Right lobe of liver (tissue), 4 donors: ENCODE data around the gene SLC13A3.

ENCODE experiments used
- CTCF ChIP-seq, 4 donors: fragments of 200-600 bp in 3 of 4; fragments of 450-650 bp in 1 of 4; IDR thresholded peaks; one replicate each; pipeline versions ENCODE4 v1.5.1 to v1.8.0; 2016 to 2022; ENCODE audit warnings: antibody characterized with exemption in 4 of 4, mild to moderate bottlenecking in 2 of 4
- POLR2A ChIP-seq: fragments of 450-650 bp; IDR thresholded peaks from one replicate; pipeline ENCODE4 v1.6.1; 2017; ENCODE audit warnings: antibody characterized with exemption, mild to moderate bottlenecking
- donor health status: DM: no; HTN: no; CAD: no.
- donor health status: DM: no; HTN: no; CAD: no.
- donor health status: DM: no; HTN: yes; CAD: no.

GRCh38 chr20:46568570-46569129 is 82.6 kb downstream of the SLC13A3 start:
- TF ChIP-seq POLR2A: no peak
- TF ChIP-seq CTCF (IDR thresholded peaks at IDR 0.05): no peak
